HUES6 (cell line): ENCODE results near the gene CHST3.

ENCODE experiments used
- H3K27ac ChIP-seq: 2 replicates; pipeline ENCODE4 v1.7.0; 2013; ENCODE audit warnings: low read depth, mild to moderate bottlenecking, low read length, inconsistent platforms
- H3K27me3 ChIP-seq: 2 replicates; pipeline ENCODE4 v1.6.1; 2013; ENCODE audit warnings: low read length; ENCODE audit not compliant: control insufficient read depth, insufficient read depth
- H3K36me3 ChIP-seq: 2 replicates; pipeline ENCODE4 v1.6.1; 2013; ENCODE audit warnings: low read length; ENCODE audit not compliant: control insufficient read depth, insufficient read depth
- H3K4me1 ChIP-seq: 2 replicates; pipeline ENCODE4 v1.6.1; 2013; ENCODE audit warnings: low read length; ENCODE audit not compliant: control insufficient read depth, insufficient read depth
- H3K4me3 ChIP-seq: 2 replicates; pipeline ENCODE4 v1.5.1; 2013; ENCODE audit warnings: low read depth, low read length
- H3K9ac ChIP-seq: one replicate; pipeline ENCODE4 v1.6.1; 2013; ENCODE audit warnings: mild to moderate bottlenecking, low read length
- H3K9me3 ChIP-seq: 2 replicates; pipeline ENCODE4 v1.6.1; 2013; ENCODE audit warnings: low read depth, low read length; ENCODE audit not compliant: control insufficient read depth, insufficient read depth

The CHST3 gene

DNA sequence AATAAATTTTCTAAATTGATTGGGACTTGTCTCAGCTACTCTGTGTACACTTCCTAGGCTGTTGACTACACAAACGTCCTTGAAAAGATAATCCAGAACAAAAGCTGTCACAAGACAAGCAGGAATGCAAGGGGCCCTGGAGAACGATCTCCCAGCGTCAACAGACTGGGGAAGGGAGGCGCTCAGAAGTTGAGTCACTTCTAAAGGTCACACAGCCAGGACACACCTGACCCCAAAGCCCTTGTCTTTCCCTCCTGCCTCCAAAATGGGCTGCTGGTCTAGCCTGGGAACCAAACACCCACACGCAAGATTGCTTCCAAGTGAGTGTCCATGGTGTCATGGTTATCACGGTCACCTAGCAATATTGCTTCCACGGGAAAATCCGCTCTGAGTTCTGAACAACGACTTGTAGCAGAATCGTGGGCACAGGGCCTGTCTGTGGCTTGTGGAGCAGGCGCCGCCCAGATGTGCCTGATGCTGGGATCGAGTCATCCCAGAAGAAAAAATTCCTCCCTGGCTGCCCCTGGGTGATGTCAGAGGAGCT lies 74.3 kb downstream of the CHST3 start:
- Histone ChIP-seq H3K9me3 (no peaks in the 10 kb centered on the region), H3K9ac (no peak overlapping the region), H3K36me3 (no peaks in the 10 kb centered on the region), H3K4me1 (peaks cover 27% of the 10 kb centered on the region; the same call in 1 of the 2 replicates), H3K27ac (no peak overlapping the region), H3K27me3 (no peaks in the 10 kb centered on the region), H3K4me3 (no peak overlapping the region)

DNA sequence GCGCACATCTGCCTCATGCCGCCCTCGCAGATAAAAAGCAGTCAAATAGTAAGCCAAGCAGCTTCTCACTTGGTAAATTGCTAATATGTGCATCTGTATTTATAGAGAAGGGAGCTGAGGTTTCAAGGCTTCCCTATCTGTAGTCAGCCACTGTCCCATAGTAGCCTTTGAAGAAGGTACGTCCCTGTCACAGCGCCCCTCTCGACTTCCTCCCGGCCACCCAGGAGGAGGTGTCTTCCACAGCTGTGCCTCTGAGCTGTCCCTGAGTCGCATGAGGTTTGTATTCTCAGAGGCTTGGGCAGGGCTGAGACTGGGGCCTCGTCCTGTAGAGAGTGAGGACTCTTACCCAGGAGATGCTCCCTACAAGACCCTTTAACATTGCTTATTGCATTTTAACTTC lies 75.2 kb downstream of the CHST3 start:
- Histone ChIP-seq H3K27ac (no peak overlapping the region), H3K36me3 (no peaks in the 10 kb centered on the region), H3K9me3 (no peaks in the 10 kb centered on the region), H3K4me1 (peaks cover 27% of the 10 kb centered on the region; the same call in 1 of the 2 replicates), H3K9ac (no peak overlapping the region), H3K4me3 (no peak overlapping the region), H3K27me3 (no peaks in the 10 kb centered on the region)

DNA sequence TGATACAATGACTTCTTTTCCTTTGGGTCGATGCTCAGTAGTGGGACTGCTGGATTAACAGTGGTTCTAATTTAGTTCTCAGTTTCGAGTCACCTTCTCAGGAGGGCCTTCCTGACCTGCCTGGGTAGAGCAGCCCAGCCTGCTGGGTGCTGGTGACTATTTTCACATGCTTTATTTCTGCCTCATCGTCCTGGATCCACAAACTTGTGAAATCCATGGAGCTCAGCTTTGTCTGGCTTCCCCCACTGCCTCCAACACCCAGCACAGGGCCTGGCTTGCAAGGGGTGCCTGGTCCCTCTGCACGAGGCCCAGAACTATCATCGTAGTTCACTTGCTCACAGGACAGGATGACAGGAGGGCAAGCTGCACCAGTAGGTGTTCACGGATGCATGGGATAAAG lies 77.3 kb downstream of the CHST3 start:
- Histone ChIP-seq H3K27me3 (no peaks in the 10 kb centered on the region), H3K4me1 (peaks cover 24% of the 10 kb centered on the region; the same call in 1 of the 2 replicates), H3K4me3 (no peak overlapping the region), H3K9me3 (no peaks in the 10 kb centered on the region), H3K36me3 (no peaks in the 10 kb centered on the region), H3K27ac (no peak overlapping the region), H3K9ac (no peak overlapping the region)

DNA sequence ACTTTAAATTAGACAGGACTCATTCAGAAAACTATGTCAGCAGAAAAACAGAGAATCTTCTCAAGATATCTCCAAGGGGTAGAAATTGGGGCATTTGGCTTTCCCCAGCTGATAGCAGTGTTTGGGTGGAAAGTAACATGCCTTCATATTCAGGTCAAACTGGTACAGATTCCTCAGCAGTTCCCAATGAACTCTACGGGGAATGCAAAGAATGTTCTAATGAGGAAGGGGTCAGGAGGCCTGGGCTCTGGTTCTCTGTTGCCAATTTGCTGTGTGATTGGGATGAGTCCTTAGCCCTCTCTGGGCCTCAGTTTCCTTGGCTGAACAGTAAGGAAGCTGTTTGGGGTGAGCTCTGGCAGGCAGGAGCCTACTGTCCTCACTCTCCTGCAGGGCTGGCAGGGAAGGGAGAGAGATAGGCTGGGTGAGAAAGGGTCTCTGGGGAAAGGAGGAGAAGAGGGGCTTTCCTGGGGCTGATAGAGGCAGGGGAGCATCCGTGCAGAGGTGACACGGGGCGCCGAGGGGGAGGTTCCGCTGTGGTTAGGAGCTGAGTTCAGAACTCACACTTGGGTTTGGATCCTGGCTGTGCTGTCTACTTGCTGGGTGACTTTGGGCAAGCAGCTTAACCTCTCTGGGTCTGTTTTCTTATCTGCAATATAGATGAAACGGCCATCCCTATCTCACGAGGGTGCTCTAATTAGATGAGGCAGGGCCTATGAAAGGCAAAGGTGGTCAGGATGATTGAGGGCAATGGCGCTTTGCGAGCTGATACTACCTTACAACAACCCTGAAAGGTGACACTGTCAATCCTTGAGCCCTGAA lies 79.0 kb downstream of the CHST3 start:
- no peak overlapping the region for H3K27ac ChIP-seq
- no peak overlapping the region for H3K9ac ChIP-seq
- no peaks in the 10 kb centered on the region for H3K9me3 ChIP-seq

DNA sequence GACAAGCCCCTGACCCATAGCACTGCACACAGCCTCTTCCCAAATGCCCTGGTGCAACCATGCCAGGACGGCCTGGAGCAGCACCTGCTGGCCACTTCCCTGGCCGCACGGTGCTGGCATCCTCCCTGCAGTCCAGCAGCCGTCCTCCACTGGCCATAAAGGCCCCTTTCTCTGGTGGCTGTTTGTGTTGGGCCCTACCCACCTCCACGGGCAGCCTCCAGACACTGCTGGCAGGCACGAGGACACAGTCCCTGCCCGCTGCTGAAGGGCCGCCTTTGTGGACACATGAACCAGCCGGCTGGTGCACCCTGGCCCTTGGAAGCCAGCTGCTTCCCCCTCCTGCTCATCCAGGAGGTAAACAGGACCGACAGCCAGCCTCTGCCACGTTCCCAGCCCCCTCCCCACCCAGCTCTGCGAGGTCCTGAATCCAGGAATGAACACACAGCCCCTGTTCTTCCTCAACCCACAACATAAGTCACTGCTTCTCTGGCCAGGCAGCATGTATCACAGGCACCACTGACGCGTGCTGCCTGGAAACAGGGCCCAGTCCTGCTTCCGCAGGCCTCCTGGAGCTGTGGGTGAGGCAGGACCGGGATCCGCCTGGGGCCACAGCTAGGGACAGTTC lies 80.3 kb downstream of the CHST3 start:
- Histone ChIP-seq H3K9me3 (peaks cover 2% of the 10 kb centered on the region; the same call in 1 of the 2 replicates), H3K9ac (no peak overlapping the region), H3K4me1 (peaks cover 11% of the 10 kb centered on the region), H3K27me3 (no peaks in the 10 kb centered on the region), H3K4me3 (no peak overlapping the region), H3K36me3 (no peaks in the 10 kb centered on the region), H3K27ac (no peak overlapping the region)

More for the DNA sequence above, 79.0 kb downstream of the CHST3 start:
- Histone ChIP-seq H3K4me3 (no peak overlapping the region), H3K27me3 (no peaks in the 10 kb centered on the region), H3K36me3 (no peaks in the 10 kb centered on the region), H3K4me1 (peaks cover 15% of the 10 kb centered on the region)

DNA sequence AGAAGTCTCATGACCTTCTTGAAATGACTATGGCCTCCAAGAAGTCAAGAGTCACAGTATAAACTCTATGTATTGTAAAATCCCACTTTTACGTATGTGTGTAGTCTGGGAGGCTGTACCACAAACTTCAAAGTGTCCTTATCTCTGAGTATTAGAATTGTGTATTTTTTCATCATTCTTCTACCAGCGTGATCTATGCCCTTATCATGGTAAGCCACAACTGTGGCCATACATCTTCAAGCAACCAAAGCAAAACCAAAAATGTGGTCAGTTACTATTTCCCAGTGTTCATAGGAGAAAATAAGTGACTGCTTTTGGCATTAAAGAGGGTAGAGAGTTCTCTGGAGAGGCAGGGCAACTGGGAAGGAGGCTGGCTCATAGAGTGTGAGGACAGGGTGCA lies 81.4 kb downstream of the CHST3 start:
- Histone ChIP-seq H3K27ac (no peak overlapping the region), H3K36me3 (no peaks in the 10 kb centered on the region), H3K4me3 (no peak overlapping the region), H3K27me3 (no peaks in the 10 kb centered on the region), H3K4me1 (peaks cover 9% of the 10 kb centered on the region), H3K9ac (no peak overlapping the region), H3K9me3 (peaks cover 3% of the 10 kb centered on the region; the same call in 1 of the 2 replicates)

DNA sequence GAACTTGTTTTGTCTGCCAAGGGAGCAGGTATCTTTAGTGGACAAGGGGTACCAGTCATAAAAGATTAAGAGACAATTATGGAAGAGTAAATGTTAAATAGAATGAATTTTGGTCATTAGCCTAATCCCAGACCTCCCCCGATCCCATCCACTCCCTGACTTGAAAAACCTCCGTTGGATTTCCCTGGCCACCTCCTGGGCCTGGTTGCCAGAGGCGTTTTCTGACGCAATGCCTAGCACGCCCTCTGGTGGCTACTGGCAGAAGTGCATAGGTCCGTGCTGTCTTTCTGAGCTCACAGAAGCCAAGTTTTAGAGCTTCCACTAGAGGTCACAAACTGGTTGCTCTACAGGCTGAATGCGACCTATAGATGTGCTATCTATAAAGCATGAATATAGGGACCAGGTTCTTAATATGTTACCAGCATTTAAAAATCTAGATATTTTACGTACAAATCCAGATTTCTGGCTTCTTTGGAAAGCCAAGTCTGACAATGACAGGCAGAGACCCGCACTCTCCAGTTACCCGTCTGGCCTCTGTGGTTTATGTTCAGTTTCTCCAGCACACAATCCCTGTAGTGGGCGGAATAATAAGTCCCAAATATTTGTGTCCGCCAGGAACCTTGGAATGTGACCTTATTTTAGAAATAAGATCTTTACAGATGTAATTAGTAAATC lies 84.4 kb downstream of the CHST3 start:
- Histone ChIP-seq H3K27me3 (no peaks in the 10 kb centered on the region), H3K9me3 (peaks cover 3% of the 10 kb centered on the region; the same call in 1 of the 2 replicates), H3K4me1 (peaks cover 3% of the 10 kb centered on the region), H3K4me3 (no peak overlapping the region), H3K9ac (no peak overlapping the region), H3K36me3 (no peaks in the 10 kb centered on the region), H3K27ac (no peak overlapping the region)

DNA sequence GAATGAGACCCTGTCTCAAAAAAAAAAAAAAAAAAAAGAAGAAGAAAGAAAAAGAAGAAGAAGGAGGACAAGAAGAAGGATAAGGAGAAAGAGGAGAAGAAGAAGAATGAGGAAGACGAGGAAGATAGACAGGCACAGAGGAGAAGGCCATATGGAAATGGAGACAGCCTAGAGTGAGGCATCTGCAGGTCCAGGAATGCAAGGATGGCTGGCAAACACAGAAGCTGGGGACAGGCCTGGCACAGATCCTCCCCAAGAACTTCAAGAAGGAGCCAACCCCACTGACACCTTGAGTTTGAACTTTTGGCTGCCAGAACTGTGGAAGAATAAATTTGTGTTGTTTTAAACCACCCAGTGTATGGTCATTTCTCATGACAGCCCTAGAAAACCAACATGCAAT lies 85.3 kb downstream of the CHST3 start:
- H3K27me3 ChIP-seq: no peaks in the 10 kb centered on the region

DNA sequence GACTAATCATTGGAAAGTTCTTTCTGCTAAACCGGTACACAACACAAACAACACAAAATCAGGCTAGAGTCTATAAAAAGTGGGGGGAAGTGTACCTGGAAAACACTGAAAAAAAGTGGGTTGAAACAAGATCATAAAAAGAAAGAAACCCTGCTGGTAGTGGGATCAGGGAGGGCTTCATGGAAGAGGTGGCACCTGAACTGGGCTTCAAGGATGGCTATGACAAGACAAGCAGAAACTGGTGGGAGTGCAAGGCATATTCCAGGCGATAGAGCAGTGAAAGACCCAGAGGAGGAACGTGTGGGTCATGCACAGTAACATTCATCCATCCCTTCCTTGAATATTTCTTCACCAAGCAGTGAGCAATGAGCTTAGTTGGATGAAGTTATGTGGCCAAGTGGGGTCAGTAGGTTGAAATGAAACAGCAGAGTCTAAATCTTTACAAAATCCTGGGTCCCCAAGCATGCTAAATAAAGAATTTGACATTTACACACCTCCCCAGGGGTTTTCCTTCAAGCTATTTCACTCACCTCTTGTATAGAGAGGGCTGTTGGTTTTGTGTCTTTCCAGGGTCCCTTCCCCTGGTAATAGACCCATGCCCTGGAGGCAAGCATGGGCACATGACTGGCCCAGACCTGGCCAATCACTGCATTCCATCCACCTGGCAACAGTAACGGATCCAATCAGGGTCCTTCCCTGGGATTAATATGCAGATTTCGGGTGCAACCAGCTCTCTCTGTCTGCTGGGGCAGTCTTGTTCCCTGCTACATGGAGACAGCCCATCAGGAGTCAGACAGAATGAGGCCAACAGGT lies 86.0 kb downstream of the CHST3 start:
- peaks cover 3% of the 10 kb centered on the region for H3K4me1 ChIP-seq
- no peak overlapping the region for H3K27ac ChIP-seq
- H3K27me3 ChIP-seq: no peaks in the 10 kb centered on the region
- no peak overlapping the region for H3K9ac ChIP-seq
- peaks cover 3% of the 10 kb centered on the region; the same call in 1 of the 2 replicates for H3K9me3 ChIP-seq
- H3K4me3 ChIP-seq: no peak overlapping the region
- H3K36me3 ChIP-seq: no peaks in the 10 kb centered on the region

More for the DNA sequence above, 85.3 kb downstream of the CHST3 start:
- H3K36me3 ChIP-seq: no peaks in the 10 kb centered on the region
- H3K27ac ChIP-seq: no peak overlapping the region
- peaks cover 3% of the 10 kb centered on the region for H3K4me1 ChIP-seq
- peaks cover 3% of the 10 kb centered on the region; the same call in 1 of the 2 replicates for H3K9me3 ChIP-seq
- no peak overlapping the region for H3K4me3 ChIP-seq
- H3K9ac ChIP-seq: no peak overlapping the region

DNA sequence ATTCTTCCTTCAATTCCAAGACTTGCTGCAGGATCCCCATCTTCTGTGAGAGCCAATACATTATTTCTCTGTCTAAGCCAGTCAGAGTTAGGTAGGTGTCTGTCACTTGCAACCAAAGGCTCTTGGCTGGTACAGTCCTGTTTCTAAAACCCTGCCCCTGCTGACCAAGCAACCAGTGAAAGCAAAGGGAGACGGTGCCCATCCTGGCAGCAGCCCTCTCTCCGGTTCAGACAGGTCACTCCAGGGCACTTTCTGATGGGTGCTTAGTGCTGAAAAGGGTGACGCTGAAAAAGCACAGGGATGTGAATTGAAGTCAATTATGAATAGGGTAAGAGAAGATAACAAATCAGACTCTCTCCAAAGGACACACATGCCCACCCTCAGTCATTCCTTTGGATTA lies 86.7 kb downstream of the CHST3 start:
- H3K36me3 ChIP-seq: no peaks in the 10 kb centered on the region
- no peak overlapping the region for H3K27ac ChIP-seq
- H3K27me3 ChIP-seq: no peaks in the 10 kb centered on the region
- peaks cover 3% of the 10 kb centered on the region for H3K4me1 ChIP-seq
- peaks cover 3% of the 10 kb centered on the region; the same call in 1 of the 2 replicates for H3K9me3 ChIP-seq
- H3K9ac ChIP-seq: no peak overlapping the region
- no peak overlapping the region for H3K4me3 ChIP-seq
